Liver (tissue), 9 donors: ENCODE results near the gene SPTBN2. TPM values are rescaled to one million over a fixed set of nuclear protein-coding genes. Genes with fewer than 3 reads are reported as not detected.

ENCODE experiments used
- DNase-seq: peaks from one replicate; pipeline ENCODE4 v3.0.0-alpha.2; 2017; ENCODE audit warnings: low spot score
- H3K27ac ChIP-seq, 2 donors: one replicate each; pipeline ENCODE4 v1.7.0; 2013; ENCODE audit warnings: inconsistent platforms in 2 of 2, low read length in 2 of 2, control low read depth in 1 of 2, low read depth in 1 of 2, mild to moderate bottlenecking in 1 of 2
- H3K27me3 ChIP-seq, 4 donors: one replicate each; pipeline versions ENCODE4 v1.6.1 to v1.7.0; 2013; ENCODE audit warnings: low read length in 3 of 4, inconsistent platforms in 1 of 4, mild to moderate bottlenecking in 1 of 4, moderate library complexity in 1 of 4; ENCODE audit not compliant: control insufficient read depth in 4 of 4, insufficient read depth in 4 of 4
- H3K36me3 ChIP-seq, 4 donors: one replicate each; pipeline versions ENCODE4 v1.6.1 to v1.7.0; 2013; ENCODE audit warnings: low read length in 3 of 4, mild to moderate bottlenecking in 3 of 4, low read depth in 1 of 4, moderate library complexity in 1 of 4; ENCODE audit not compliant: control insufficient read depth in 4 of 4, insufficient read depth in 3 of 4
- H3K4me1 ChIP-seq, 4 donors: one replicate each; pipeline versions ENCODE4 v1.6.1 to v1.7.0; 2013; ENCODE audit warnings: low read length in 3 of 4, mild to moderate bottlenecking in 3 of 4, moderate library complexity in 1 of 4; ENCODE audit not compliant: control insufficient read depth in 4 of 4, insufficient read depth in 4 of 4
- H3K4me3 ChIP-seq, 3 donors: one replicate each; pipeline versions ENCODE4 v1.6.1 to v1.7.0; 2013; ENCODE audit warnings: low read length in 3 of 3, control low read depth in 1 of 3, low read depth in 1 of 3, mild to moderate bottlenecking in 1 of 3
- H3K9ac ChIP-seq, 2 donors: one replicate each; pipeline ENCODE4 v1.7.0; 2013; ENCODE audit warnings: low read length in 2 of 2, mild to moderate bottlenecking in 2 of 2, moderate library complexity in 2 of 2, control low read depth in 1 of 2, low read depth in 1 of 2
- H3K9me3 ChIP-seq, 4 donors: one replicate each; pipeline versions ENCODE4 v1.6.1 to v1.7.0; 2013; ENCODE audit warnings: low read length in 3 of 4; ENCODE audit not compliant: control insufficient read depth in 4 of 4
- CTCF ChIP-seq: fragments of 150-350 bp; IDR thresholded peaks from 2 replicates; pipeline ENCODE4 v1.5.1; 2017; ENCODE audit warnings: improper control_type of control experiment, low read depth, low read length; ENCODE audit not compliant: missing input control
- FOXA1 ChIP-seq: IDR thresholded peaks from 2 replicates; pipeline ENCODE4 v1.6.1; 2016; ENCODE audit warnings: antibody characterized with exemption
- FOXA2 ChIP-seq: IDR thresholded peaks from 2 replicates; pipeline ENCODE4 v1.6.1; 2016; ENCODE audit warnings: antibody characterized with exemption
- HNF4A ChIP-seq, 2 donors: conservative IDR thresholded peaks; 2 replicates each; pipeline ENCODE4 v1.6.1; 2016; ENCODE audit warnings: antibody characterized with exemption in 2 of 2, mild to moderate bottlenecking in 2 of 2
- HNF4G ChIP-seq: IDR thresholded peaks from 2 replicates; pipeline ENCODE4 v1.6.1; 2016; ENCODE audit warnings: antibody characterized with exemption
- JUND ChIP-seq, 2 donors: IDR thresholded peaks; 2 replicates each; pipeline ENCODE4 v1.6.1; 2016; ENCODE audit warnings: antibody characterized with exemption in 2 of 2
- MAX ChIP-seq: IDR thresholded peaks from 2 replicates; pipeline ENCODE4 v1.6.1; 2016; ENCODE audit warnings: antibody characterized with exemption
- NR2F2 ChIP-seq: IDR thresholded peaks from 2 replicates; pipeline ENCODE4 v1.6.1; 2016; ENCODE audit warnings: antibody characterized with exemption
- RAD21 ChIP-seq, 2 donors: IDR thresholded peaks; 2 replicates each; pipeline ENCODE4 v1.6.1; 2016; ENCODE audit warnings: antibody characterized with exemption in 2 of 2, mild to moderate bottlenecking in 2 of 2
- REST ChIP-seq: IDR thresholded peaks from 2 replicates; pipeline ENCODE4 v1.6.1; 2016; ENCODE audit warnings: antibody characterized with exemption, mild to moderate bottlenecking
- RXRA ChIP-seq, 2 donors: IDR thresholded peaks; 2 replicates each; pipeline ENCODE4 v1.6.1; 2017 to 2018; ENCODE audit warnings: antibody characterized with exemption in 2 of 2, mild to moderate bottlenecking in 1 of 2
- TAF1 ChIP-seq: conservative IDR thresholded peaks from 2 replicates; pipeline ENCODE4 v1.6.1; 2016; ENCODE audit warnings: antibody characterized with exemption, mild to moderate bottlenecking
- ZBTB33 ChIP-seq: IDR thresholded peaks from 2 replicates; pipeline ENCODE4 v1.6.1; 2016; ENCODE audit warnings: antibody characterized with exemption
- WGBS: extraction: QIAGEN DNeasy Blood & Tissue Kit; methylation state at CpG from one replicate; pipeline ENCODE4 v1.1.7; 2013; 5-methylcytosine and 5-hydroxymethylcytosine counted together
- polyA plus RNA-seq, 2 donors: library from polyadenylated mRNA; stranded (reverse) in 1 of 2; unstranded in 1 of 2; fragments of 200-250 nt in 1 of 2; fragments of >200 nt in 1 of 2; fragmentation: Nextera tagmentation in 1 of 2; extraction: Ambion mirVana in 1 of 2; gene quantifications; one replicate each; pipeline versions ENCODE4 v1.2.1 to v1.2.3, GENCODE V29; 2013 to 2015
- total RNA-seq, 2 donors: library from RNA; depleted of rRNA; stranded (reverse); fragments of >200 nt; gene quantifications; one replicate each; pipeline ENCODE4 v1.2.3, GENCODE V29; 2014
- donor health status: healthy.
- donor health status: healthy.
- donor health status: healthy.
- donor health status: healthy.
- donor health status: healthy.

The SPTBN2 gene
- total and polyA plus RNA-seq, 4 donors = 9.6 to 103 (median 22.6) TPM

GRCh38 chr11:66687831-66688281, 41.2 kb downstream of the SPTBN2 start:
- no peak overlapping the region for H3K9ac ChIP-seq
- H3K9me3 ChIP-seq = no peaks in the 10 kb centered on the region
- H3K27me3 ChIP-seq = no peaks in the 10 kb centered on the region
- H3K36me3 ChIP-seq = peaks cover 11 to 77% (median 32%) of the 10 kb centered on the region in 4 donors
- no peaks in the 10 kb centered on the region for H3K4me1 ChIP-seq
- DNase-seq = no peak
- H3K4me3 ChIP-seq = no peak overlapping the region
- no peak overlapping the region for H3K27ac ChIP-seq
- TF ChIP-seq HNF4A (conservative IDR thresholded peaks at IDR 0.05) = no peak
- TF ChIP-seq REST = no peak
- TF ChIP-seq MAX = no peak
- 90% methylated on average over 13 of the region's 13 CpGs for WGBS

GRCh38 chr11:66686801-66687750, 41.9 kb downstream of the SPTBN2 start:
- H3K36me3 ChIP-seq = peaks cover 11 to 70% (median 29%) of the 10 kb centered on the region in 4 donors
- no peaks in the 10 kb centered on the region for H3K27me3 ChIP-seq
- H3K9ac ChIP-seq = no peak overlapping the region
- H3K4me1 ChIP-seq = no peaks in the 10 kb centered on the region
- H3K27ac ChIP-seq = no peak overlapping the region
- no peak overlapping the region for H3K4me3 ChIP-seq
- 95% methylated on average over 33 of the region's 33 CpGs for WGBS
- H3K9me3 ChIP-seq = no peaks in the 10 kb centered on the region
- DNase-seq = no peak
- TF ChIP-seq FOXA2 (no peak), HNF4G (no peak), FOXA1 (no peak), HNF4A (conservative IDR thresholded peaks at IDR 0.05) (no peak), RAD21 (IDR thresholded peaks at IDR 0.05) (no peak), RXRA (IDR thresholded peaks at IDR 0.05) (no peak)

GRCh38 chr11:66686100-66686785, 42.8 kb downstream of the SPTBN2 start:
- WGBS = 93% methylated on average over 15 of the region's 15 CpGs
- H3K4me3 ChIP-seq = no peak overlapping the region
- no peak overlapping the region for H3K9ac ChIP-seq
- no peak for DNase-seq
- peaks cover 7 to 62% (median 24%) of the 10 kb centered on the region in 4 donors for H3K36me3 ChIP-seq
- no peaks in the 10 kb centered on the region for H3K4me1 ChIP-seq
- H3K27ac ChIP-seq = no peak overlapping the region
- no peaks in the 10 kb centered on the region for H3K9me3 ChIP-seq
- no peaks in the 10 kb centered on the region for H3K27me3 ChIP-seq
- no peak for TF ChIP-seq REST
- no peak for TF ChIP-seq CTCF
- no peak for TF ChIP-seq NR2F2
- no peak for TF ChIP-seq RXRA (IDR thresholded peaks at IDR 0.05)
- no peak for TF ChIP-seq JUND (IDR thresholded peaks at IDR 0.05)
- no peak for TF ChIP-seq ZBTB33
- TF ChIP-seq HNF4G = no peak
- TF ChIP-seq HNF4A (conservative IDR thresholded peaks at IDR 0.05) = no peak
- no peak for TF ChIP-seq FOXA2
- no peak for TF ChIP-seq RAD21 (IDR thresholded peaks at IDR 0.05)
- no peak for TF ChIP-seq TAF1
